Mucosa of rectum (tissue), 2 donors: ENCODE measurements around the gene BEST4.
"Not testable (repeated sequence)": the region's sequence is repeated elsewhere in the genome, so short reads cannot be mapped to it uniquely, and the experiment has no call there.

Experiments
- H3K27ac ChIP-seq, 2 donors: one replicate each; pipeline ENCODE4 v1.7.0; 2013; ENCODE audit warnings: inconsistent platforms in 2 of 2, low read depth in 2 of 2, low read length in 2 of 2
- H3K27me3 ChIP-seq, 2 donors: one replicate each; pipeline ENCODE4 v1.7.0; 2013; ENCODE audit warnings: low read length in 2 of 2; ENCODE audit not compliant: control insufficient read depth in 2 of 2, insufficient read depth in 2 of 2
- H3K36me3 ChIP-seq, 2 donors: one replicate each; pipeline ENCODE4 v1.7.0; 2013; ENCODE audit warnings: low read length in 2 of 2; ENCODE audit not compliant: control insufficient read depth in 2 of 2, insufficient read depth in 2 of 2
- H3K4me1 ChIP-seq, 2 donors: one replicate each; pipeline ENCODE4 v1.7.0; 2013; ENCODE audit warnings: low read length in 2 of 2, mild to moderate bottlenecking in 1 of 2; ENCODE audit not compliant: control insufficient read depth in 2 of 2, insufficient read depth in 2 of 2
- H3K4me3 ChIP-seq, 2 donors: one replicate each; pipeline ENCODE4 v1.7.0; 2013; ENCODE audit warnings: low read length in 2 of 2
- H3K9ac ChIP-seq, 2 donors: one replicate each; pipeline ENCODE4 v1.7.0; 2013; ENCODE audit warnings: low read length in 2 of 2, low read depth in 1 of 2, mild to moderate bottlenecking in 1 of 2
- H3K9me3 ChIP-seq, 2 donors: one replicate each; pipeline ENCODE4 v1.7.0; 2013; ENCODE audit warnings: low read length in 2 of 2; ENCODE audit not compliant: control insufficient read depth in 2 of 2
- donor health status: healthy.
- donor health status: Normal muscosa, but diverticular disease.

The BEST4 gene

GRCh38 chr1:44827197-44828002 is 39.4 kb upstream of the BEST4 start:
- Histone ChIP-seq H3K27ac (no peak overlapping the region), H3K4me1 (no peaks in the 10 kb centered on the region), H3K36me3 (no peaks in the 10 kb centered on the region), H3K27me3 (no peaks in the 10 kb centered on the region), H3K4me3 (no peak overlapping the region), H3K9ac (no peak overlapping the region), H3K9me3 (no peaks in the 10 kb centered on the region)

GRCh38 chr1:44826375-44827196 is 38.6 kb upstream of the BEST4 start:
- Histone ChIP-seq H3K27me3 (no peaks in the 10 kb centered on the region), H3K9me3 (no peaks in the 10 kb centered on the region), H3K27ac (peak overlapping the region; percentile 37 to 48), H3K9ac (peak overlapping the region in 1 of 2 donors; percentile 33), H3K4me3 (no peak overlapping the region), H3K36me3 (no peaks in the 10 kb centered on the region), H3K4me1 (no peaks in the 10 kb centered on the region)

- not testable (repeated sequence) for H3K9me3 ChIP-seq, H3K27ac ChIP-seq, H3K27me3 ChIP-seq, H3K9ac ChIP-seq, H3K4me3 ChIP-seq, H3K36me3 ChIP-seq
- peaks cover 8 to 10% of the 10 kb centered on the region in 2 donors for H3K4me1 ChIP-seq
Measured at GRCh38 chr1:44824392-44824791, 36.4 kb upstream of the BEST4 start.

- no peaks in the 10 kb centered on the region for H3K27me3 ChIP-seq
- H3K4me1 ChIP-seq, result peaks cover 12 to 14% of the 10 kb centered on the region in 2 donors
- no peak overlapping the region for H3K4me3 ChIP-seq
- no peaks in the 10 kb centered on the region for H3K9me3 ChIP-seq
- no peak overlapping the region for H3K9ac ChIP-seq
- no peak overlapping the region for H3K27ac ChIP-seq
- H3K36me3 ChIP-seq, result no peaks in the 10 kb centered on the region
Measured at GRCh38 chr1:44822981-44823451, 35.0 kb upstream of the BEST4 start.

GRCh38 chr1:44822131-44822701 is 34.2 kb upstream of the BEST4 start:
- H3K4me3 ChIP-seq, result no peak overlapping the region
- H3K9me3 ChIP-seq, result no peaks in the 10 kb centered on the region
- H3K27me3 ChIP-seq, result no peaks in the 10 kb centered on the region
- no peaks in the 10 kb centered on the region for H3K36me3 ChIP-seq
- H3K27ac ChIP-seq, result no peak overlapping the region
- H3K9ac ChIP-seq, result no peak overlapping the region
- peaks cover 12 to 14% of the 10 kb centered on the region in 2 donors for H3K4me1 ChIP-seq

GRCh38 chr1:44821240-44821715 is 33.3 kb upstream of the BEST4 start:
- Histone ChIP-seq H3K36me3 (no peaks in the 10 kb centered on the region), H3K27ac (no peak overlapping the region), H3K9ac (no peak overlapping the region), H3K4me1 (peaks cover 12 to 14% of the 10 kb centered on the region in 2 donors), H3K9me3 (no peaks in the 10 kb centered on the region), H3K27me3 (no peaks in the 10 kb centered on the region), H3K4me3 (no peak overlapping the region)

GRCh38 chr1:44820328-44821239 is 32.6 kb upstream of the BEST4 start:
- Histone ChIP-seq H3K4me3 (peak overlapping the region; percentile 81 to 83), H3K9me3 (no peaks in the 10 kb centered on the region), H3K27ac (peak overlapping the region; percentile 95 to 98), H3K4me1 (peaks cover 12 to 14% of the 10 kb centered on the region in 2 donors), H3K9ac (peak overlapping the region; percentile 93 to 98), H3K27me3 (no peaks in the 10 kb centered on the region), H3K36me3 (no peaks in the 10 kb centered on the region)

- H3K27me3 ChIP-seq, result no peaks in the 10 kb centered on the region
Measured at GRCh38 chr1:44819608-44820327, 31.8 kb upstream of the BEST4 start.

GRCh38 chr1:44819196-44819607 is 31.2 kb upstream of the BEST4 start:
- peak overlapping the region; percentile 81 to 83 for H3K4me3 ChIP-seq
- H3K27ac ChIP-seq, result peak overlapping the region; percentile 95 to 98
- peaks cover 12 to 15% of the 10 kb centered on the region in 2 donors for H3K4me1 ChIP-seq
- peak overlapping the region; percentile 93 to 98 for H3K9ac ChIP-seq
- no peaks in the 10 kb centered on the region for H3K27me3 ChIP-seq
- H3K9me3 ChIP-seq, result no peaks in the 10 kb centered on the region
- H3K36me3 ChIP-seq, result no peaks in the 10 kb centered on the region

More at GRCh38 chr1:44819608-44820327, 31.8 kb upstream of the BEST4 start:
- H3K4me1 ChIP-seq, result peaks cover 12 to 14% of the 10 kb centered on the region in 2 donors
- H3K9me3 ChIP-seq, result no peaks in the 10 kb centered on the region
- peak overlapping the region; percentile 81 to 83 for H3K4me3 ChIP-seq
- peak overlapping the region; percentile 93 to 98 for H3K9ac ChIP-seq
- no peaks in the 10 kb centered on the region for H3K36me3 ChIP-seq
- peak overlapping the region; percentile 95 to 98 for H3K27ac ChIP-seq
